NCI-H2196 (cell line): Measurements from ENCODE around the gene OTUD7B.

Experiments used
- DNase-seq: peaks from one replicate; lab custom pipeline; 2025; ENCODE audit not compliant: unreplicated experiment; lab: John Stamatoyannopoulos, UW

OTUD7B gene

DNA sequence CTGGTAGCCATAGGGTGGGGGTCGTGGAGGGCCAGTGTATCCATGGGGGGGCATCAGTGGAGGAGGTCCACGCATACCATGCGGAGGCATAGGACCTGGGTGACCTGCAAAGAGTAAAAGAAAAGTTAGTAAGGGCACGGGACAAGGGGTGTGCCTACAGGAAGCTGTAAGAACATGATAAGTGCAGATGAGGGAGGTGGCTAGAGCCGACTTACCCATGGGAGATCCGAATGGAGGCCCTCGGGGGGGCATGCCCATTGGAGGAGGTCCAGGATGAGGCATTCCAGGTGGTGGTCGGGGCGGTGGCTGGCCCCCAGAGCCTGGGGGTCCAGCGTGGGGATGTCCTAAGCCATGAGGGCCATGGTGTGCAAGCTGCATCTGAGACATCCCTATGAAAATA is 86.9 kb downstream of the OTUD7B start:
- no peak for DNase-seq

DNA sequence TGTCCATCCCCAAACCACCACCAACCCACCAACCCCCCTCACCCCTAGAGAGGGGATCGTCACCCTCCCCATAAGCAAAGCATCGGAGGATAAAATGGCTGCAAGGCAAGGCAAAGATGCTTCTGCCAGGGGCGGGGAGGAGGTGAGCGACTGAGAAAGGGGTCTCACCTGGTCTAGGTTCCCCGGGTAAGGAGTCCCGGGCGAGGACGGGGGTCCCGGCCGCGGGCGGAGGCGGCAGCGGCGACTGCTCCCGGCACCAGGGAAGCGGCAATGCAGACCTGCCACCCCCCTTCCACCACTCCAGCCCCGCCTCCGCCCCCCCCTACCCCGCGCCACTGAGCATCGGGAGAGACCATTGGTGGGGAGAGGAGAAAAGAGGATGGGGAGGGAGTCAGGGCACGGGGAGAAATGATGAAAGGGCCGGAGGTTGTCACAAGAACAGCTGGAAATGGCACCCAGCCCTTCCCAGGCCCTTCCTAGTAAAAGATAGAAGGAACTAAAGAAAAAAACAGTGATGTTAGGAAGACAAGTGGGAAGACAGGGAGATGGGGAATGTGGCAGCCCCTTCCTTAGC is 92.9 kb downstream of the OTUD7B start, which contains the start of gene SV2A:
Gene SV2A, minus strand, starts transcription at position 274 of the 574 bp plus-strand sequence. CDS start 4,004 bp downstream, outside the sequence.
- DNase-seq: peak; percentile 73

DNA sequence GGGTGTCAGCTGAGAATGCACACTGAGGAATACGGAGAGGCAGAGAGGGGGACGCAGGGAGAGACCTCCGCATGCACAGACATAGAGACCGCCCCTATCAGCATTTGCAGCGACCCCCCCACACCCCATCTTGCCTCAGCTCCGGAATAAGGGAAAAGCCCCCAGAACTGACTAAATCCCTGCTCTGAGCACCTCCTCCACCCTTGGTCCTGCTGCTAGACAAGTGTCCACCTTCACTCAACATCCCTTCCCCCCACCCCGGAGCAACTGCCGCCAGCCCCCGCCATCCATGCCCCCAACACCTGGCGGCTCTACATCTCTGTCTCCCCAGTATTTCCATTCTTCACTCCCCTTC is 93.7 kb downstream of the OTUD7B start:
- no peak for DNase-seq

DNA sequence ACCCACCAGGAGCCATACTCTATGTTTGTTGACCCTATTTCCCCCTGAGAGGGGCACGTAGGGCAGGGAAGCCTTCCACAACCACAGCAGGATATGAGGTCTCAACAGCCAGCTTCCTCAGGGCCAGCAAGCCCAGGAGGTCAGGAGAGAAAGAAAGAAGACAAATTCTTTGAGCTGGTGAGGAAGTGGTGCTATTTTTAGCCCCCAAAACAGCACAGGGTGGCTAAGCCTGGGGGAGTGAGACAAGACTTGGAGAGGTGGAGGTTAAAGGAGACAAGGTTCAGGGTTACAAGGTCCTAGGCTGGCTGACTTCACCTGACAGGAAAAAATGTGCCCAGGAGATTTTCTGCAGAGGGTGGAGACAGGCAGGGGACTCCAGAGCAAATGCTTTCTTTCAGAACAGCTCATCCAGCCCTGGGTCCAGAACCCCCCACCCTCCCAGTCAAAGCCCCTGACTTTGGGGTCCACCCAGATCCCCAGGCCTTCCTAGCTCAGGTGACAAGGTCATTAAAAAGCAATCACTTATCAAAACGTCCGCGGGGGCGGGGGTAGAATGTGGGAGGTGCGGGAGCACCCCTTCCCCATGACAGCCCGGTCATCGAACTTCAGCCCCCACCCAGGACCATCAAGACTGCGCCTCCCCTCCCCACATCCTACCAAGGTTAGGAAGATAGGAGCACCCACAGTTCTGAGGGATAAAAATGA is 94.2 kb downstream of the OTUD7B start:
- DNase-seq: no peak

DNA sequence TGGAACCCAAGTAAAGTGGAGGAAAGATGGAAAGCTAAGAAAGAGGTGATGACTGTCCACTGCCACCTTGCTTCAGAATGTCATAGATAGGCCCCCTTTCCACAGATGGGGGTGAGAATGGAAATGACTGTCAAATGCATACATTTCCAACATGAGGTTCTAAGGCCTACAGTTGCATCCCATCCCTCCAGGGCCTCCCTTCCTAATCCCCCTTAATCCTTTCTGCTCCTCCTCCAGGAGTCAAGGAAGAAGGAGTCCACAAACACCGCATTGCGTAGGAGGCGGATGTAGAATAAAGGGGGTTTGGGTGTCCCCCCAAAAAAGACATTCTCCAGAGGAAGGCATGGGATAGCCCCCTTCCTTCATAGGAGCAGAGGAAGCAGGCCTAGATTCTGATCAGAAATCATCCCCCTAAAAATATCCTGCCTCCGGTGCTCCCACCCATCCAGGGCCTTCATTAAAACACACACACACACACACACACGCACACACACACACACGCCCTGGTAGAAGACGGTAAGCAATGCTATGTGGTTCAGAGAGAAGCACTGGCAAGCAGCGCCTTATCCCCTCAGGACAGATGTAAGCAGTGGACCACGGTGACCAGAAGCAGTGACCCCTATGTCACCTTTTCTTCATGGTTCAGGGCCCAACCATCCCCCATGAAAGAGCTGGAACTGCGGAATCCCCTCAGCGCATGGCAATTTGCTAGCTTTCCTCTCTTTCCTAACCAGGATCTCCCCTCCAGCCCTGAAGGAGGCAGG is 94.9 kb downstream of the OTUD7B start:
- no peak for DNase-seq

DNA sequence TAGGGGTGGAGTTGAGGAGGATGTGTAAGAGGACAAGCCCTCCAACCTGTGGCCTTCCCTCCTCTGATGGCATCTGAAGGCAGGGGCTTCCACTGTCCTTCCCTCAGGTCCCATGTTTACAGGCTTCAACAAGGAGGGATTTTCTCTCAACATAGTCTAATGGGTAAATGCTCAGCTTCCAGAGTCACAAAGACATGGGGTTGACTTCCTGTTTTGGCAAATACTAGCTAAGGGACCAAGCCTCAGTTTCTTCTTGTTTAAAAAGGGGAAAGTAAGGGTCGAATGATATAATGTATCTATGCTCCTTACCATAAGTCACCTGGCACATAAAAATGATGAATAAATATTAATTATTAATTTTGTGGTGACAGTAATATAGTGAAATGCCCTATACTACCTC is 96.0 kb downstream of the OTUD7B start:
- DNase-seq: no peak

DNA sequence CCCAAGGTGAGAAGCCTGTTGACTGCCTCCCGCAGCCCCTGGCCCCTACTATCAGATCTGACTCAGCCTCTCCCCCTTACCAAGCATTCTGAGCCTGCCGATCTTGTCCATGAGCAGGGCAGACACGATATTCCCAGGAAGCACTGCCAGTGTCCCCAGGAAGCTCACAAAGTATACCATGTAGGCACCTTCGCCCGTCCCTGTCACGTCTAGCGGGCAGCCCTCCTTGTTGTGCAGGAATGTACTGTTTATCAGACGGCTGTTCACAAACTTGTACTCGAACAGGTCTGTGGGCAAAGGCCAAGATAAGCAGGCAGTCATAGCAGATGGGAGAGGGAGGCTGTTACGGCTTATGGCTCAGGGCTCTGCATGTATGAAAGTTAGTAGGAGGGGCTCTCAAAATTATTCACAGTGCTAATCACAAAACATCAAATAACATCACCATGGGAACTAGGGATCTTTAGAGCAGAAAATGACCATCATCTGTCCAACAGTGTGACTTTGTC is 103.9 kb downstream of the OTUD7B start:
- DNase-seq: no peak

DNA sequence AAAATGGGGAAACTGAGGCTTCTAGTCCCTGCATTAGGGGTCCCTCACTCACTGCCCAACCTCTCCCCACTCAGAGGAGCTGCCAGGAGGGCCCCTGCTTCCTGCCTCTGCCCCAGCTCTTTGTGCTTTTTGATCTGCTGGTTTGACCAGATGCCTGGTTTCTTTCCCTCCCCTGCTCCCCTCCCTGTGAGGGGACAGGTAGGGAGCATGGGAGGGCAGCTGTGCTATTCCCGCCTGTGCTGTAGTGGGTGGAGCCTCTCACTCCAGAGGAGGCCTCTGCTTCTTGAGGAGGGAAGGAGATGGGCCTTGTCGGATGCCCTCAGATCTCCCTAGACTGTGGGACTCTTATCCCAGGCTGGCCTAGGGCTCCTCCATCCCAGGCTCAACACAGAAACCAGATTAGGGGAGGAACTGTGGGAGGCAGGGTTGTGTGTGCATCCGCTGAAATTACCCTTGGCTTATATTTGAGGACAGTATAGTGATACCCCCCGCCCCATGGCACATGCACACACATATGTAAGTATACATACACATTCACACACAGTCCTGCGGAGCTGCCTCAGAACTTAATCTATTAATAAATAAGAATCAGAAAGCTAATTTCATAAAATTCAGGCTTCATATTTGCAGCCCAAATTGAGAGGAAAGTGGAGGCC is 106.6 kb downstream of the OTUD7B start:
- no peak for DNase-seq

DNA sequence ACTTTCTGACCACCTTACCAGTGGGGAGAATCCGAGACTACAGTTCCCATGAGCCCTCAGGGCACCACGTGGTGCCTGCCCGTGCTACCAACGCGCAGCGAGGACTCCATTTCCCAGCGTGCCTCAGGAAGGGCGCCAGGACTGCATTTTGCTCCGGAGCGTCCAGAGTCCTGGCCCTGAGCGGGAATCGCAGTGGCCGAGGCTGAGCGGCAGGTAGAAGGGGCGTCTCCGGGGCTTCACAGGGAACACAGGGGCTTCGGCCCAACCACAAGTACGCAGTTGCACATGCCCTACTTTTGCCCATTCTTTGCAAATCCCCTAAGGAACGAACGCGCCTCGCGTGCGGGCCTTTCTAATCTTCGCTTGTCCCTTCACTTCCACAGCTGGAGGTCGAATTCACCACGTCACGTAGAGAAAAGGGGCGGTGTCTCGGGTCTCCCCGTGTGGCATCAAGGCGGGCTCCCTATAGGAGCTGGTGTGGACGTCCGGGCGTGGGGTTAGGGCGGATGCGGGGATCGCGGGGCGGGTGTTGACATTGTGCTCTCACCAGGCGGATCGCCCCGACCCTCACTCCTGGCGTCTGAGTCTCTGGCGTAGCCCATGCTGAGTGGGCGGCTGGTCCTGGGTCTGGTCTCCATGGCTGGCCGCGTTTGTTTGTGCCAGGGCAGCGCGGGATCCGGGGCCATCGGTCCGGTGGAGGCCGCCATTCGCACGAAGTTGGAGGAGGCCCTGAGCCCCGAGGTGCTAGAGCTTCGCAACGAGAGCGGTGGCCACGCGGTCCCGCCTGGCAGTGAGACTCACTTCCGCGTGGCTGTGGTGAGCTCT is 110.9 kb downstream of the OTUD7B start, which contains the start of gene BOLA1:
Gene BOLA1, plus strand, starts transcription at position 109 of the 825 bp plus-strand sequence. Its CDS starts 492 bp downstream, at position 601.
- DNase-seq: peak; percentile 94

DNA sequence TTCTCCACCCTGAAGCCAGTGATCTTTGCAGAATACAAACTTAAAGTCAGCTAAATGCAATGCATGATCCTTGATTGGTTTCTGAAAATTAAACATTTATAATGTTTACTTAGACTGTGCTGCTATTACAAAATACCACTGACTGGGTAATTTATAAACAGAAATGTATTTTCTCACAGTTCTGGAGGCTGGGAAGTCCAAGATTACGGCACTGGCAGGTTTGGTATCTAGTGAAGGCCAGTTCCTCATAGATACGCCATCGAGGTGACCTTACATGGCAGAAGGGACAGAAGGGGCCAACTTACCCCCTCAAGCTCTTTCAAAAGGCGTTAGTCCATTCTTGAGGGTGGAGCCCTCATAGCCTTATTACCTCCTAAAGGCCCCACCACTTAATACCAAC is 114.0 kb downstream of the OTUD7B start:
- no peak for DNase-seq

DNA sequence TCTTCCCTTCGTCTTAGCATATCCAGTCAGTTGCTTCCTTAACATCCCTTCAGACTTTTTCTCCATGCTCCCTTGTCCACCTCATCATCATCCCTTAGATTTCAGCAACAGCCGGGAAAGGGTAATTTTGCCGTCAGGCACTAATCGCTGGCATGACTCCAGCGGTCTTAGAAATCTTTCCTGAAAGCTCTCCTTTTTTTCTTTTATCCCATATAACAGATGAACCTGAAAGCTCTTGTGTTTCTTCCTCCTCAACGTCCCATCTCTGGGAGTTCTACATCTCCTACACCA is 121.6 kb downstream of the OTUD7B start:
- no peak for DNase-seq

DNA sequence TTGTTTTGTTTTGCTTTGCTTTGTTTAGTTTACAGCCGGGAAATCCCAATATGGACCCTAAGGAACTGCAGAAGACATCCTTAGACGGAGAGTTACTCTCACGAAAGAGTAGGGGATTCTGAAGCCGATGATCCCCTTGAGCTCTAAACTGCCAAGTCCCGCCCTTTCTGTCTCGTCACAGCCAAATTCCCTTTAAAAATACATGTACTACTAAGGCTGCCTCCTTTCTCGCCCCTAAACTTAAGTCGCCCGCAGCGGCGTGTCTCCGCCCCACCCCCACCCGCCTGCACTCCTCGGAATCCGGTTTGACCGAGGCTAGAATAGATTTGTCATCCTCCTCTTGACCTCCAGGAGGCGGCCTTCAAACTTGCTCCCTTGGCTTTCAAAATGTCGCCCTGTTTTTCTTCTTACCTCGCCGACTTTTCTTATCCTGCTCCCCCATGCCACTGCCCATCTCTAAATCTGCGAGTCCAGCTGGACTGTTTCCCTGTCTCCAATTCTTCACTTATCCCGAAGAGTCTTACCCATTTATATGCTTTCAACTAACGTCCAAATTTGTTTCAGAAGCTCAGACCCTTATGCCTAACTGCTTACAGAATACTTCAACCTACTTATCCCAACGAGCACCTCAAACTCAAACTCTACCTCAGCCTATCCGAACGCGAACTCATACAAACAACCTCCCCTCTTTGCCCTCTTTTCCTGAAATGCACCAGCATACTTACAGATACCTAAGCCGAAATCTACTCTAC is 122.1 kb downstream of the OTUD7B start:
- peak; percentile 79 for DNase-seq
